ENCODE results near the gene SOD1. TPM values are rescaled to one million over a fixed set of nuclear protein-coding genes. Genes with fewer than 3 reads are reported as not detected.

Gene SOD1
- total and polyA plus RNA-seq, 2 of the 13 experiments (the other 11 are each of a cell fraction or from before 2014, with no cell fraction given) = 317 to 537 TPM

GRCh38 chr21:31659536-31660258 lies at the start of gene SOD1 (continued):
- peak; percentile 65; the same call in 1 of the 2 replicates for TF ChIP-seq ZNF275 (CRISPR knock-in tag; IDR thresholded peaks at IDR 0.05; ENCODE audit: borderline replicate concordance)
- TF ChIP-seq ZNF256 (CRISPR knock-in tag; conservative IDR thresholded peaks at IDR 0.05) = no peak
- TF ChIP-seq RFXANK (CRISPR knock-in tag; IDR thresholded peaks at IDR 0.05) = no peak
- TF ChIP-seq SRSF9 (IDR thresholded peaks at IDR 0.05; ENCODE audit: borderline replicate concordance, insufficient read depth, low read depth, low read length, poor library complexity, severe bottlenecking) = no peak
- TF ChIP-seq ETV5 (CRISPR knock-in tag; IDR thresholded peaks at IDR 0.05; ENCODE audit: borderline replicate concordance) = peak; percentile 13; the same call in 1 of the 2 replicates
- TF ChIP-seq MTA1 (CRISPR knock-in tag; IDR thresholded peaks at IDR 0.05; ENCODE audit: borderline replicate concordance) = no peak
- no peak for TF ChIP-seq HCFC1 (IDR thresholded peaks at IDR 0.05; ENCODE audit: low read depth, low read length)
- no peak for TF ChIP-seq STAG1 (CRISPR knock-in tag; IDR thresholded peaks at IDR 0.05)
- TF ChIP-seq DDIT3 (CRISPR knock-in tag; IDR thresholded peaks at IDR 0.05) = 0 out of 2 replicates have a peak, but pooled peaks have one; percentile 14
- TF ChIP-seq THAP7 (CRISPR knock-in tag; IDR thresholded peaks at IDR 0.05) = peak; percentile 65; the same call in 1 of the 2 replicates
- TF ChIP-seq ZNF562 (CRISPR knock-in tag; IDR thresholded peaks at IDR 0.05; ENCODE audit: borderline replicate concordance) = peak; percentile 64; the same call in 1 of the 2 replicates
- no peak; the same call in 1 of the 2 replicates for TF ChIP-seq ZNF224 (CRISPR knock-in tag; IDR thresholded peaks at IDR 0.05)
- TF ChIP-seq ZNF253 (CRISPR knock-in tag; IDR thresholded peaks at IDR 0.05; ENCODE audit: borderline replicate concordance) = no peak
- TF ChIP-seq NFATC3 (CRISPR knock-in tag; IDR thresholded peaks at IDR 0.05) = no peak
- TF ChIP-seq HOXA3 (CRISPR knock-in tag; IDR thresholded peaks at IDR 0.05) = peak; percentile 74
- no peak for TF ChIP-seq TCF12 (IDR thresholded peaks at IDR 0.05)
- TF ChIP-seq TCF12 (CRISPR knock-in tag; IDR thresholded peaks at IDR 0.05) = no peak
- peak; percentile 61 for TF ChIP-seq KMT2A (CRISPR knock-in tag; IDR thresholded peaks at IDR 0.05)
- no peak for TF ChIP-seq NBN (conservative IDR thresholded peaks at IDR 0.05)
- TF ChIP-seq ZNF460 (CRISPR knock-in tag; IDR thresholded peaks at IDR 0.05; ENCODE audit: borderline replicate concordance) = no peak
- TF ChIP-seq RFX5 (IDR thresholded peaks at IDR 0.05; ENCODE audit: low read depth, low read length) = no peak
- peak; percentile 68; the same call in 1 of the 2 replicates for TF ChIP-seq MIER3 (CRISPR knock-in tag; IDR thresholded peaks at IDR 0.05; ENCODE audit: borderline replicate concordance)
- TF ChIP-seq HNF1B (CRISPR knock-in tag; IDR thresholded peaks at IDR 0.05) = 0 out of 2 replicates have a peak, but pooled peaks have one; percentile 8
- TF ChIP-seq NCOA5 (CRISPR knock-in tag; IDR thresholded peaks at IDR 0.05) = no peak; the same call in 1 of the 2 replicates
- no peak for TF ChIP-seq TBP (CRISPR knock-in tag; IDR thresholded peaks at IDR 0.05)
- TF ChIP-seq RBFOX2 (IDR thresholded peaks at IDR 0.05; ENCODE audit: low read depth, low read length) = peak; percentile 99
- 0 out of 2 replicates have a peak, but pooled peaks have one; percentile 26 for TF ChIP-seq ZNF292 (CRISPR knock-in tag; IDR thresholded peaks at IDR 0.05; ENCODE audit: borderline replicate concordance, low read depth)
- peak; percentile 34; the same call in 1 of the 2 replicates for TF ChIP-seq RXRB (CRISPR knock-in tag; IDR thresholded peaks at IDR 0.05; ENCODE audit: borderline replicate concordance)
- TF ChIP-seq ZNF3 (CRISPR knock-in tag; IDR thresholded peaks at IDR 0.05) = no peak
